Effector memory CD4-positive, alpha-beta T cell (primary cell): ENCODE data around the gene MED16.

Experiments used
- DNase-seq, 3 donors: peaks; one replicate each; pipeline ENCODE4 v3.0.0-alpha.2; 2020
- H3K27ac ChIP-seq: 2 replicates; pipeline ENCODE4 v1.7.0; 2013; ENCODE audit warnings: mild to moderate bottlenecking, low read length, moderate library complexity; ENCODE audit not compliant: insufficient read depth, poor library complexity, severe bottlenecking
- H3K27me3 ChIP-seq: replicated peaks from 2 replicates; pipeline ENCODE4 v1.7.0; 2013; ENCODE audit warnings: mild to moderate bottlenecking, low read length; ENCODE audit not compliant: insufficient read depth, control insufficient read depth, poor library complexity, severe bottlenecking
- H3K36me3 ChIP-seq: 2 replicates; pipeline ENCODE4 v1.7.0; 2013; ENCODE audit warnings: mild to moderate bottlenecking, low read length, moderate library complexity; ENCODE audit not compliant: control insufficient read depth, insufficient read depth
- H3K4me1 ChIP-seq: 2 replicates; pipeline ENCODE4 v1.7.0; 2013; ENCODE audit warnings: low read length, mild to moderate bottlenecking; ENCODE audit not compliant: control insufficient read depth, insufficient read depth, poor library complexity, severe bottlenecking
- H3K4me3 ChIP-seq: 2 replicates; pipeline ENCODE4 v1.7.0; 2013; ENCODE audit warnings: low read length, low read depth, mild to moderate bottlenecking; ENCODE audit not compliant: insufficient read depth, poor library complexity, severe bottlenecking
- H3K9me3 ChIP-seq: 2 replicates; pipeline ENCODE4 v1.7.0; 2013; ENCODE audit warnings: mild to moderate bottlenecking, low read length, moderate library complexity; ENCODE audit not compliant: control insufficient read depth

MED16 gene

GRCh38 chr19:870314-870713 lies 22.7 kb downstream of the MED16 start:
- Histone ChIP-seq H3K9me3 (no peaks in the 10 kb centered on the region), H3K27ac (no peak overlapping the region), H3K4me3 (no peak overlapping the region), H3K36me3 (peaks cover 37% of the 10 kb centered on the region), H3K27me3 (no peaks in the 10 kb centered on the region), H3K4me1 (peaks cover 9% of the 10 kb centered on the region)
- DNase-seq = no peak

- Histone ChIP-seq H3K27ac (no peak overlapping the region), H3K4me1 (peaks cover 9% of the 10 kb centered on the region), H3K9me3 (no peaks in the 10 kb centered on the region), H3K4me3 (no peak overlapping the region), H3K27me3 (no peaks in the 10 kb centered on the region), H3K36me3 (peaks cover 37% of the 10 kb centered on the region)
- DNase-seq = no peak
Observed at GRCh38 chr19:869245-870177, 23.5 kb downstream of the MED16 start.

- DNase-seq = no peak
- Histone ChIP-seq H3K27ac (no peak overlapping the region), H3K9me3 (no peaks in the 10 kb centered on the region), H3K4me3 (no peak overlapping the region), H3K27me3 (no peaks in the 10 kb centered on the region), H3K4me1 (peaks cover 13% of the 10 kb centered on the region), H3K36me3 (peaks cover 37% of the 10 kb centered on the region)
Observed at GRCh38 chr19:868458-869244, 24.3 kb downstream of the MED16 start.

GRCh38 chr19:867855-868457 lies 25.0 kb downstream of the MED16 start:
- H3K4me1 ChIP-seq = peaks cover 16% of the 10 kb centered on the region
- no peak overlapping the region for H3K4me3 ChIP-seq
- peaks cover 37% of the 10 kb centered on the region for H3K36me3 ChIP-seq
- H3K27ac ChIP-seq = no peak overlapping the region
- no peaks in the 10 kb centered on the region for H3K27me3 ChIP-seq
- no peaks in the 10 kb centered on the region for H3K9me3 ChIP-seq
- DNase-seq = no peak

GRCh38 chr19:867301-867793 lies 25.6 kb downstream of the MED16 start:
- Histone ChIP-seq H3K9me3 (no peaks in the 10 kb centered on the region), H3K36me3 (peaks cover 37% of the 10 kb centered on the region), H3K4me1 (peaks cover 19% of the 10 kb centered on the region), H3K27ac (no peak overlapping the region), H3K27me3 (no peaks in the 10 kb centered on the region), H3K4me3 (no peak overlapping the region)
- DNase-seq = no peak

GRCh38 chr19:866769-867300 lies 26.2 kb downstream of the MED16 start:
- Histone ChIP-seq H3K4me3 (no peak overlapping the region), H3K9me3 (no peaks in the 10 kb centered on the region), H3K27me3 (no peaks in the 10 kb centered on the region), H3K27ac (no peak overlapping the region), H3K4me1 (peaks cover 14% of the 10 kb centered on the region), H3K36me3 (peaks cover 37% of the 10 kb centered on the region)
- DNase-seq = no peak

- Histone ChIP-seq H3K9me3 (no peaks in the 10 kb centered on the region), H3K27ac (no peak overlapping the region), H3K27me3 (peaks cover 8% of the 10 kb centered on the region), H3K4me1 (peaks cover 22% of the 10 kb centered on the region), H3K36me3 (peaks cover 9% of the 10 kb centered on the region), H3K4me3 (peak overlapping the region; percentile 33)
- no peak for DNase-seq
Observed at GRCh38 chr19:863315-863620, 29.7 kb downstream of the MED16 start.

GRCh38 chr19:862581-863314 lies 30.2 kb downstream of the MED16 start:
- Histone ChIP-seq H3K4me1 (peaks cover 22% of the 10 kb centered on the region), H3K9me3 (no peaks in the 10 kb centered on the region), H3K27me3 (peaks cover 8% of the 10 kb centered on the region), H3K36me3 (peaks cover 5% of the 10 kb centered on the region), H3K27ac (no peak overlapping the region), H3K4me3 (peak overlapping the region; percentile 33)
- peak; percentile 69 to 73 (median 72) for DNase-seq

GRCh38 chr19:861756-862580 lies 31.0 kb downstream of the MED16 start:
- Histone ChIP-seq H3K9me3 (no peaks in the 10 kb centered on the region), H3K36me3 (no peaks in the 10 kb centered on the region), H3K27ac (no peak overlapping the region), H3K4me3 (no peak overlapping the region), H3K27me3 (peaks cover 8% of the 10 kb centered on the region), H3K4me1 (peaks cover 22% of the 10 kb centered on the region)
- peak; percentile 52 to 64 (median 56) for DNase-seq
